Fibroblast of villous mesenchyme (primary cell): ENCODE measurements around the gene HOXC11. TPM values are rescaled to one million over a fixed set of nuclear protein-coding genes. Genes with fewer than 3 reads are reported as not detected.
A peak's percentile ranks its signal among the peaks of the same experiment; 100 is the strongest.

Experiments
- DNase-seq: peaks from one replicate; pipeline ENCODE4 v3.0.0-alpha.2; 2010; ENCODE audit warnings: low read depth
- H3K4me3 ChIP-seq: 2 replicates; pipeline ENCODE4 v1.5.1; 2011; ENCODE audit warnings: low read depth, mild to moderate bottlenecking, low read length
- CTCF ChIP-seq: IDR thresholded peaks from 2 replicates; pipeline ENCODE4 v1.5.1; 2012; ENCODE audit warnings: low read depth, mild to moderate bottlenecking, low read length; ENCODE audit not compliant: insufficient read depth
- total RNA-seq: library from RNA; depleted of rRNA; stranded (reverse); fragments of >200 nt; gene quantifications from 2 replicates; pipeline ENCODE4 v1.2.3, GENCODE V29; 2012

Gene HOXC11
- total RNA-seq, 1 donor: 0.86 TPM

DNA sequence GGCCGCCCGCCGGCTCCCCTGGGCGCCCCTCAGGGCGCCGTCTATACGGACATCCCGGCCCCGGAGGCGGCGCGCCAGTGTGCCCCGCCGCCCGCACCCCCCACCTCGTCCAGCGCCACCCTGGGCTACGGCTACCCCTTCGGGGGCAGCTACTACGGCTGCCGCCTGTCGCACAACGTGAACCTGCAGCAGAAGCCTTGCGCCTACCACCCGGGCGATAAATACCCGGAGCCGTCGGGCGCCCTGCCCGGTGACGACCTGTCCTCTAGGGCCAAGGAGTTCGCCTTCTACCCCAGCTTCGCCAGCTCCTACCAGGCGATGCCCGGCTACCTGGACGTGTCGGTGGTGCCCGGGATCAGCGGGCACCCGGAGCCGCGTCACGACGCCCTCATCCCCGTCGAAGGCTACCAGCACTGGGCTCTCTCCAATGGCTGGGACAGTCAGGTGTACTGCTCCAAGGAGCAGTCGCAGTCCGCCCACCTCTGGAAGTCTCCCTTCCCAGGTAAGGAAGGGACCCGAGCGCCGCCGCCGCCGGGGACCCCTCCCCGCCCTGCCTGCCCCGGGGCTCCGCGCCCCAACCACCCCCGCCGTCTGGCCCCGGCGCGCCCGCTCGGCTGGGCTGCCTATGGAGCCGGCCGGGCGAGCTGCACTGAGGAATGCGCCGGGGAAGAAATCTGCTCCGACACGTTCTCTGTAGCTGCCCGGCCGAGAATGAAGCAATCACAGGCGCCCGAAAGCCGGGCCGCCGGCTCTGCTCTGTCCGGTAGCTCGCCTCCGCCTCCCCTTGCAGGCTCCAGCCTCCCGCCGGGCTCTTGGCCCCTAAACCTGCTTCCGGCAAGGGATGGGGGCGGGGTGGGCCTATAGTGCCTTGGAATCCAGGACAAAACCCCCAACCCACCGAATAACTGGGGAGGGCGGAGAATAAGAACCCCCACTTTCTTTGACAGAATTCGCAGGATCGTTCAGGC lies 33.5 kb upstream of the HOXC11 start:
- peak; percentile 48 for DNase-seq
- TF ChIP-seq CTCF: no peak
- no peak overlapping the region for H3K4me3 ChIP-seq

DNA sequence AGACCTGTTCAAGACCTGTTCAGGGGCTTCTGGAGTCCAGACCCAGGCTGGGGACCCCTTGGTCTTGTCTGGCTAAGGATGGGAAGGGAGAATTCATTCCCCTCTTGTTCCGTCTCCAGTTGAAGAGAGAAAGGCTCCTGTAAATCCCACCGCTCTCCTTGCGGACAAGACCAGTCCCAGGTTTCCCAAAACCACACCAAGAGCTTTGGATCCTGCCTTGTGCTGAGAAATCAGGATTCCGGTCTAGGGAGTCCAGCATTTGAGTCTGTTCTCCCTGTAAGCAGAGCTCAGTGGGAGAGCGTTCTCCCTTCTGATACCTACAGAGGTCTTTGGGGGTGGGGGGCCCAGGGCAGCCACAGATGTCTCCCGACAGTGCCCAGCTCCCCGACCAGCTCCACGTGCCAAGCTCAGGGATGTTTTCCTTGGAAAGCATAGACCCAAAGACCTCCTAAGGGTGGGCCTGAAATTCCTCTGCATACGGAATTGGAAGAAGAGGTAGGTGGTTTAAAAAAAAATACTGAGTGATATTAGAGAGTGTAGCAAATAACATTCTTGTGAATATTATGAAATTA lies 32.4 kb upstream of the HOXC11 start:
- DNase-seq: no peak
- no peak for TF ChIP-seq CTCF
- H3K4me3 ChIP-seq: no peak overlapping the region

DNA sequence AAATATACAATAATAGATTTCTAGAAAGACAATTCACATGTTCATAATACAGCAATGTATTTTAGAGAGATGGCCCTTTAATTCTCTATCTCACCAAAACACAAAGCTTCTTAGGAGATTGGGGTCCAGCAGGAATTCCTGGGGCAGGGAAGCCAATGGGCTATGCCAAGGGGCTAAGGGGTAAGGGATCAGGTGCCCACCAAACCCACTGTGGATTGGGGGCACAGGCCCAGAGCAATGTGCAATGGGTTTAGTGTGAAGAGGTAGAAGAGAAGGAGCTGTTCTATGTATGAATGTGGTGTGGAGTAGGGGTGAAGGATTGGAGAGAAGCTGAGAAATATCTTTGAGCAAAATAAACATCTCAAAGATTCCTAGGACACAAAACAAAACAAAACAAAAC lies 31.7 kb upstream of the HOXC11 start:
- no peak for TF ChIP-seq CTCF
- DNase-seq: no peak
- H3K4me3 ChIP-seq: no peak overlapping the region

DNA sequence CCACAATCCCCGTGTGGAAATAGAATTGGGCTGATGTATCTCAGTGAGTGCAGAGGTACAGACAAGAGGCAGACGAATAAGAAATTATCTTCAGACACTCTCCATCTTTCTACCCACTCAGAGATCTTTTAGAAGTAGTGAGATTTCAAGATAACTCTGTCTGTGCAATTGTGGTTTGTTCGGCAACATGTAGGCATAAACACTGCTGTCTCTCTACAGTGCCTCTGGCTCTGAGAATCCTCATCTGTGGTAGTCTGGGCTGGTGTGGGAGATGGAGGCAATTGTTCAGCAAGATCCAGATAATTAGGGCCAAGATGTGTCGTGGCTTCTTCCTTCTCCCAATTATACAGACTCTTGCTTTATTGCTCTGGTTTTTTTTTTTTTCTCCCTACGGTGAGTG lies 31.2 kb upstream of the HOXC11 start:
- no peak for TF ChIP-seq CTCF
- DNase-seq: no peak
- H3K4me3 ChIP-seq: no peak overlapping the region

GRCh38 chr12:53942467-53942997 lies 30.4 kb upstream of the HOXC11 start:
- no peak for TF ChIP-seq CTCF
- no peak overlapping the region for H3K4me3 ChIP-seq
- DNase-seq: no peak

DNA sequence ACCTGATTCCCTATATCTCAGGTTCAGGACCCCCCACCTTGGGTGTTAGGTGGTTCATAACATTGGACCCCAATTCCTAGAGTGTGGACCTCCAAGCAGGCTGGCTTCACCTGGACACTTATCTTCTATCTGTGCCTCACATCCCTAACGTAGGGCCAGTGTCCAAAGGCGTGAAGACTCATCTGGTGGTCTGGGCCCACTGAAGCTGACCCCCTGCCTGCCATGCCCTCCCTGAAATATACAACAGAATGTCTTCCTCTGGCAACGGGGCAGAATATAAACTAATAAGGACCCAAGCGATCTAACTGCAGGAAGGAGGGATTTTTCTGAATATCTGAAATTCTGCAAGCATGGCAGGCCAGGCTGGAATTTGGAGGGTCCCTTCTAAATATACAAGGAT lies 28.7 kb upstream of the HOXC11 start:
- no peak overlapping the region for H3K4me3 ChIP-seq
- DNase-seq: no peak
- no peak for TF ChIP-seq CTCF
